WTC11 (cell line): ENCODE results near the gene SYNGR1.

Experiments used
- ELF4 ChIP-seq: sonication (generic); formaldehyde crosslinking; IDR thresholded peaks from 2 replicates; pipeline ENCODE4 v1.8.1; 2022; ENCODE audit warnings: low read depth, mild to moderate bottlenecking, moderate library complexity, missing genetic modification reagents
- KAT7 ChIP-seq: sonication (generic); formaldehyde crosslinking; IDR thresholded peaks from 2 replicates; pipeline ENCODE4 v1.8.1; 2023; ENCODE audit warnings: missing genetic modification reagents, mild to moderate bottlenecking, borderline replicate concordance
- NFE2L1 ChIP-seq: sonication (generic); formaldehyde crosslinking; IDR thresholded peaks from 2 replicates; pipeline ENCODE4 v1.8.1; 2023; ENCODE audit warnings: missing genetic modification reagents
- SP1 ChIP-seq: sonication (generic); formaldehyde crosslinking; conservative IDR thresholded peaks from 2 replicates; pipeline ENCODE4 v1.8.1; 2022; ENCODE audit warnings: missing genetic modification reagents
- TCF7 ChIP-seq: sonication (generic); formaldehyde crosslinking; IDR thresholded peaks from 2 replicates; pipeline ENCODE4 v1.8.0; 2022; ENCODE audit warnings: mild to moderate bottlenecking, low read depth, missing genetic modification reagents, moderate library complexity
- TEAD4 ChIP-seq: sonication (generic); formaldehyde crosslinking; IDR thresholded peaks from 2 replicates; pipeline ENCODE4 v1.8.0; 2022; ENCODE audit warnings: mild to moderate bottlenecking, missing genetic modification reagents
- ZNF317 ChIP-seq: sonication (generic); formaldehyde crosslinking; IDR thresholded peaks from 2 replicates; pipeline ENCODE4 v1.8.1; 2023; ENCODE audit warnings: low read depth, mild to moderate bottlenecking, moderate library complexity, missing genetic modification reagents, borderline replicate concordance
- TF ChIP-seq, protein P1 (sequence below): fragments of 200-600 bp; IDR thresholded peaks from 2 replicates; pipeline ENCODE4 v1.8.0; 2022; ENCODE audit warnings: antibody characterized with exemption
- TF ChIP-seq, protein P2 (sequence below): sonication (generic); formaldehyde crosslinking; IDR thresholded peaks from 2 replicates; pipeline ENCODE4 v1.8.0; 2022; ENCODE audit warnings: mild to moderate bottlenecking, missing genetic modification reagents
- TF ChIP-seq, protein P3 (sequence below): sonication (generic); formaldehyde crosslinking; IDR thresholded peaks from 2 replicates; pipeline ENCODE4 v1.8.0; 2022; ENCODE audit warnings: mild to moderate bottlenecking, missing genetic modification reagents
- TF ChIP-seq, protein P4 (sequence below): sonication (generic); formaldehyde crosslinking; IDR thresholded peaks from 2 replicates; pipeline ENCODE4 v1.8.1; 2023; ENCODE audit warnings: mild to moderate bottlenecking, missing genetic modification reagents
- TF ChIP-seq, protein P5 (sequence below): sonication (generic); formaldehyde crosslinking; IDR thresholded peaks from 2 replicates; pipeline ENCODE4 v1.8.1; 2022; ENCODE audit warnings: low read depth, mild to moderate bottlenecking, moderate library complexity, missing genetic modification reagents, borderline replicate concordance

DNA sequence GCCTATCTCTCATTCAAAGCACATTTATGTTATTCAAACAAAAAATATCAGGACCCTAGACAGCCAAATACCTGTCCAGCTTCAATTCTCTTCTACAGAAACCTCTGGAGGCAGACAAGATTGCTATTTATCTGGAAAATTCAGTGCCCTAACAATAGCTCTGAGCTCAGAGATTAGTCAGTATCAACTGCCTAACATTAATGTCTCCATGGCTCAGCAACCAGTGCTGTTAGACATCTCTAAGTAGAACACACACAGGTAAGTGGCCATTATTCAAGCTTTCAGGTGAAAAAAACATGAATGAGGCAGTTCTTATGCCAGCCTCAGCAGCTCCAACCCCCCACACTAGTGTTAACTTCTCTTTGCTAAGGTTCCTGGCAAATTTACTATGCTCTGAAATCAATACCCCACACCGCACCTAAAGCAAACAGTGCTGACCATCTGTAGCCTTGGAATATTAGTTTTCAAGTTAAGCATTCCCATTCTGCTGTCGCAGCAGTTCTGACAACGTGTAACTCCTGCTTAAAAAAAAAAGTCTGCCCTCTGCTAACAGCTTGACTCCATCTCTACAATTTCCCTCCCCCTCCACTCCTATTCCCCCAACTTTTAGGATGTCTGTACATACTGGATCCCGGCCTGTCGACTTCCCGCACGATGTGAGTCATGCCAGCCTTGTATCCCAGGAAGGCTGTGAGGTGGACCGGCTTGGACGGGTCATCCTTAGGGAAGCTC is 31.9 kb upstream of the SYNGR1 start:
- no peak for TF ChIP-seq NFE2L1 (CRISPR knock-in tag)
- TF ChIP-seq ZNF317 (CRISPR knock-in tag) = no peak
- TF ChIP-seq, protein P1, sequence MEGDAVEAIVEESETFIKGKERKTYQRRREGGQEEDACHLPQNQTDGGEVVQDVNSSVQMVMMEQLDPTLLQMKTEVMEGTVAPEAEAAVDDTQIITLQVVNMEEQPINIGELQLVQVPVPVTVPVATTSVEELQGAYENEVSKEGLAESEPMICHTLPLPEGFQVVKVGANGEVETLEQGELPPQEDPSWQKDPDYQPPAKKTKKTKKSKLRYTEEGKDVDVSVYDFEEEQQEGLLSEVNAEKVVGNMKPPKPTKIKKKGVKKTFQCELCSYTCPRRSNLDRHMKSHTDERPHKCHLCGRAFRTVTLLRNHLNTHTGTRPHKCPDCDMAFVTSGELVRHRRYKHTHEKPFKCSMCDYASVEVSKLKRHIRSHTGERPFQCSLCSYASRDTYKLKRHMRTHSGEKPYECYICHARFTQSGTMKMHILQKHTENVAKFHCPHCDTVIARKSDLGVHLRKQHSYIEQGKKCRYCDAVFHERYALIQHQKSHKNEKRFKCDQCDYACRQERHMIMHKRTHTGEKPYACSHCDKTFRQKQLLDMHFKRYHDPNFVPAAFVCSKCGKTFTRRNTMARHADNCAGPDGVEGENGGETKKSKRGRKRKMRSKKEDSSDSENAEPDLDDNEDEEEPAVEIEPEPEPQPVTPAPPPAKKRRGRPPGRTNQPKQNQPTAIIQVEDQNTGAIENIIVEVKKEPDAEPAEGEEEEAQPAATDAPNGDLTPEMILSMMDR = no peak
- TF ChIP-seq ELF4 (CRISPR knock-in tag) = no peak
- TF ChIP-seq SP1 = no peak
- TF ChIP-seq, protein P2, sequence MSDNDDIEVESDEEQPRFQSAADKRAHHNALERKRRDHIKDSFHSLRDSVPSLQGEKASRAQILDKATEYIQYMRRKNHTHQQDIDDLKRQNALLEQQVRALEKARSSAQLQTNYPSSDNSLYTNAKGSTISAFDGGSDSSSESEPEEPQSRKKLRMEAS = no peak
- TF ChIP-seq, protein P3, sequence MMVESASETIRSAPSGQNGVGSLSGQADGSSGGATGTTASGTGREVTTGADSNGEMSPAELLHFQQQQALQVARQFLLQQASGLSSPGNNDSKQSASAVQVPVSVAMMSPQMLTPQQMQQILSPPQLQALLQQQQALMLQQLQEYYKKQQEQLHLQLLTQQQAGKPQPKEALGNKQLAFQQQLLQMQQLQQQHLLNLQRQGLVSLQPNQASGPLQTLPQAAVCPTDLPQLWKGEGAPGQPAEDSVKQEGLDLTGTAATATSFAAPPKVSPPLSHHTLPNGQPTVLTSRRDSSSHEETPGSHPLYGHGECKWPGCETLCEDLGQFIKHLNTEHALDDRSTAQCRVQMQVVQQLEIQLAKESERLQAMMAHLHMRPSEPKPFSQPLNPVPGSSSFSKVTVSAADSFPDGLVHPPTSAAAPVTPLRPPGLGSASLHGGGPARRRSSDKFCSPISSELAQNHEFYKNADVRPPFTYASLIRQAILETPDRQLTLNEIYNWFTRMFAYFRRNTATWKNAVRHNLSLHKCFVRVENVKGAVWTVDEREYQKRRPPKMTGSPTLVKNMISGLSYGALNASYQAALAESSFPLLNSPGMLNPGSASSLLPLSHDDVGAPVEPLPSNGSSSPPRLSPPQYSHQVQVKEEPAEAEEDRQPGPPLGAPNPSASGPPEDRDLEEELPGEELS = no peak
- TF ChIP-seq TEAD4 = no peak
- TF ChIP-seq, protein P4, sequence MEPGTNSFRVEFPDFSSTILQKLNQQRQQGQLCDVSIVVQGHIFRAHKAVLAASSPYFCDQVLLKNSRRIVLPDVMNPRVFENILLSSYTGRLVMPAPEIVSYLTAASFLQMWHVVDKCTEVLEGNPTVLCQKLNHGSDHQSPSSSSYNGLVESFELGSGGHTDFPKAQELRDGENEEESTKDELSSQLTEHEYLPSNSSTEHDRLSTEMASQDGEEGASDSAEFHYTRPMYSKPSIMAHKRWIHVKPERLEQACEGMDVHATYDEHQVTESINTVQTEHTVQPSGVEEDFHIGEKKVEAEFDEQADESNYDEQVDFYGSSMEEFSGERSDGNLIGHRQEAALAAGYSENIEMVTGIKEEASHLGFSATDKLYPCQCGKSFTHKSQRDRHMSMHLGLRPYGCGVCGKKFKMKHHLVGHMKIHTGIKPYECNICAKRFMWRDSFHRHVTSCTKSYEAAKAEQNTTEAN = no peak
- no peak for TF ChIP-seq KAT7 (CRISPR knock-in tag)
- TF ChIP-seq, protein P5, sequence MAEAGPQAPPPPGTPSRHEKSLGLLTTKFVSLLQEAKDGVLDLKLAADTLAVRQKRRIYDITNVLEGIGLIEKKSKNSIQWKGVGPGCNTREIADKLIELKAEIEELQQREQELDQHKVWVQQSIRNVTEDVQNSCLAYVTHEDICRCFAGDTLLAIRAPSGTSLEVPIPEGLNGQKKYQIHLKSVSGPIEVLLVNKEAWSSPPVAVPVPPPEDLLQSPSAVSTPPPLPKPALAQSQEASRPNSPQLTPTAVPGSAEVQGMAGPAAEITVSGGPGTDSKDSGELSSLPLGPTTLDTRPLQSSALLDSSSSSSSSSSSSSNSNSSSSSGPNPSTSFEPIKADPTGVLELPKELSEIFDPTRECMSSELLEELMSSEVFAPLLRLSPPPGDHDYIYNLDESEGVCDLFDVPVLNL (CRISPR knock-in tag) = no peak
- no peak for TF ChIP-seq TCF7
